GM23248 (cell line): ENCODE data around the gene MGST2.

ENCODE experiments used
- EZH2 ChIP-seq: fragments of 200-600 bp; sonication (generic); IDR thresholded peaks from 2 replicates; pipeline ENCODE4 v1.6.1; 2018; ENCODE audit warnings: antibody characterized with exemption, mild to moderate bottlenecking; ENCODE audit not compliant: insufficient read depth, poor library complexity, severe bottlenecking
- EZH2phosphoT487 ChIP-seq: fragments of 200-600 bp; sonication (generic); IDR thresholded peaks from 2 replicates; pipeline ENCODE4 v1.6.1; 2018; ENCODE audit warnings: antibody characterized with exemption, moderate library complexity, mild to moderate bottlenecking, low read depth; ENCODE audit not compliant: insufficient read depth

DNA sequence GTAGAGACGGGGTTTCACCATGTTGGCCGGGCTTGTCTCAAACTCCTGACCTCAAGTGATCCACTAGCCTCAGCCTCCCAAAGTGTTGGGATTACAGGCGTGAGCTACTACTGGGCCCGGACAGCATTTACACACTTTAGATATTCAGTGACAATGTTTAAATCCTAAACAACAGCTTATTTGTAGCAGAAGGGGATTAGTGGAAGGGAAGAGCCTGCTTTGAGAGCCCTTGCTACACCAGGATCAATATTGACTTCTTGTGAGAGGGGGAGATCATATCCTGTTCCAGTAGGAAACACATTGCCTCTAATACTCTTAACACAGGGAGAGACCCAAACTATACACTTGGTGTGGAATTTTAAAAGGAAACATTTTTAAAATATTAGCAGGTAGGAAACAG lies 7.1 kb downstream of the MGST2 start:
- TF ChIP-seq EZH2, result no peak
- TF ChIP-seq EZH2phosphoT487, result no peak
